Muscle layer of duodenum (tissue), 2 donors: ENCODE results near the gene LYPD5.
"Not testable (repeated sequence)": the region's sequence is repeated elsewhere in the genome, so short reads cannot be mapped to it uniquely, and the experiment has no call there.

Source experiments
- H3K27ac ChIP-seq: one replicate; pipeline ENCODE4 v1.7.0; 2013; ENCODE audit warnings: mild to moderate bottlenecking, low read length
- H3K27me3 ChIP-seq: one replicate; pipeline ENCODE4 v1.7.0; 2013; ENCODE audit warnings: low read depth, mild to moderate bottlenecking, control low read depth, low read length
- H3K36me3 ChIP-seq, 2 donors: one replicate each; pipeline ENCODE4 v1.7.0; 2013; ENCODE audit warnings: low read length in 2 of 2, control low read depth in 1 of 2, mild to moderate bottlenecking in 1 of 2; ENCODE audit not compliant: insufficient read depth in 2 of 2, control insufficient read depth in 1 of 2
- H3K4me1 ChIP-seq, 2 donors: one replicate each; pipeline ENCODE4 v1.7.0; 2013; ENCODE audit warnings: low read length in 2 of 2, mild to moderate bottlenecking in 2 of 2, control low read depth in 1 of 2, moderate library complexity in 1 of 2; ENCODE audit not compliant: insufficient read depth in 2 of 2, control insufficient read depth in 1 of 2
- H3K4me3 ChIP-seq, 2 donors: one replicate each; pipeline ENCODE4 v1.7.0; 2013; ENCODE audit warnings: low read length in 2 of 2, low read depth in 1 of 2, mild to moderate bottlenecking in 1 of 2
- H3K9me3 ChIP-seq, 2 donors: one replicate each; pipeline ENCODE4 v1.7.0; 2013; ENCODE audit warnings: low read length in 2 of 2, control low read depth in 1 of 2, mild to moderate bottlenecking in 1 of 2; ENCODE audit not compliant: control insufficient read depth in 1 of 2
- donor health status: healthy.

The LYPD5 gene

GRCh38 chr19:43764684-43765083 lies 37.6 kb downstream of the LYPD5 start:
- H3K36me3 ChIP-seq, H3K27me3 ChIP-seq, H3K4me3 ChIP-seq, H3K9me3 ChIP-seq, H3K4me1 ChIP-seq: not testable (repeated sequence)
- peak overlapping the region; percentile 56 for H3K27ac ChIP-seq

GRCh38 chr19:43763473-43763939 lies 38.7 kb downstream of the LYPD5 start:
- H3K27ac ChIP-seq = no peak overlapping the region
- H3K9me3 ChIP-seq = no peaks in the 10 kb centered on the region
- no peak overlapping the region for H3K4me3 ChIP-seq
- H3K36me3 ChIP-seq = no peaks in the 10 kb centered on the region
- H3K27me3 ChIP-seq = no peaks in the 10 kb centered on the region
- peaks cover 0 to 5% of the 10 kb centered on the region in 2 donors for H3K4me1 ChIP-seq

- Histone ChIP-seq H3K27ac (no peak overlapping the region), H3K36me3 (no peaks in the 10 kb centered on the region), H3K9me3 (no peaks in the 10 kb centered on the region), H3K4me1 (peaks cover 0 to 5% of the 10 kb centered on the region in 2 donors), H3K4me3 (no peak overlapping the region), H3K27me3 (no peaks in the 10 kb centered on the region)
Measured at GRCh38 chr19:43762814-43763213, 39.4 kb downstream of the LYPD5 start.

GRCh38 chr19:43760941-43761340 lies 41.3 kb downstream of the LYPD5 start:
- Histone ChIP-seq H3K4me3 (no peak overlapping the region), H3K4me1 (no peaks in the 10 kb centered on the region), H3K27me3 (no peaks in the 10 kb centered on the region), H3K36me3 (no peaks in the 10 kb centered on the region), H3K27ac (no peak overlapping the region), H3K9me3 (no peaks in the 10 kb centered on the region)

- Histone ChIP-seq H3K27me3 (no peaks in the 10 kb centered on the region), H3K27ac (no peak overlapping the region), H3K4me3 (no peak overlapping the region), H3K9me3 (no peaks in the 10 kb centered on the region), H3K36me3 (peaks cover 0 to 7% of the 10 kb centered on the region in 2 donors), H3K4me1 (no peaks in the 10 kb centered on the region)
Measured at GRCh38 chr19:43759515-43759914, 42.7 kb downstream of the LYPD5 start.

GRCh38 chr19:43755256-43755801 lies 46.9 kb downstream of the LYPD5 start:
- Histone ChIP-seq H3K27me3 (no peaks in the 10 kb centered on the region), H3K36me3 (peaks cover 0 to 13% of the 10 kb centered on the region in 2 donors), H3K4me1 (peaks cover 0 to 23% of the 10 kb centered on the region in 2 donors)

GRCh38 chr19:43754503-43755255 lies 47.6 kb downstream of the LYPD5 start, which contains the start of gene SMG9:
Gene SMG9 (minus strand): TSS chr19:43754962. CDS start chr19:43750741, 4,221 bp downstream.
- Histone ChIP-seq H3K36me3 (peaks cover 4 to 20% of the 10 kb centered on the region in 2 donors), H3K27ac (peak within 1 kb of the TSS; percentile 96), H3K9me3 (no peaks in the 10 kb centered on the region), H3K4me3 (peak within 1 kb of the TSS; percentile 82 to 85), H3K4me1 (peaks cover 0 to 23% of the 10 kb centered on the region in 2 donors), H3K27me3 (no peaks in the 10 kb centered on the region)

More at GRCh38 chr19:43755256-43755801, 46.9 kb downstream of the LYPD5 start:
- H3K4me3 ChIP-seq = peak overlapping the region; percentile 82 to 85
- peak overlapping the region; percentile 96 for H3K27ac ChIP-seq
- H3K9me3 ChIP-seq = no peaks in the 10 kb centered on the region

GRCh38 chr19:43754253-43754502 lies 48.1 kb downstream of the LYPD5 start:
- H3K4me1 ChIP-seq = peaks cover 0 to 23% of the 10 kb centered on the region in 2 donors
- peak overlapping the region; percentile 96 for H3K27ac ChIP-seq
- no peaks in the 10 kb centered on the region for H3K9me3 ChIP-seq
- H3K27me3 ChIP-seq = no peaks in the 10 kb centered on the region
- H3K36me3 ChIP-seq = peaks cover 9 to 25% of the 10 kb centered on the region in 2 donors
- peak overlapping the region; percentile 82 to 85 for H3K4me3 ChIP-seq

- H3K9me3 ChIP-seq = no peaks in the 10 kb centered on the region
- peaks cover 25 to 43% of the 10 kb centered on the region in 2 donors for H3K36me3 ChIP-seq
- peaks cover 0 to 23% of the 10 kb centered on the region in 2 donors for H3K4me1 ChIP-seq
- no peaks in the 10 kb centered on the region for H3K27me3 ChIP-seq
- H3K27ac ChIP-seq = no peak overlapping the region
- H3K4me3 ChIP-seq = no peak overlapping the region
Measured at GRCh38 chr19:43752287-43752875, 49.9 kb downstream of the LYPD5 start.

GRCh38 chr19:43751466-43752220 lies 50.6 kb downstream of the LYPD5 start:
- Histone ChIP-seq H3K4me3 (no peak overlapping the region), H3K27ac (no peak overlapping the region), H3K4me1 (peaks cover 0 to 23% of the 10 kb centered on the region in 2 donors), H3K9me3 (no peaks in the 10 kb centered on the region), H3K27me3 (no peaks in the 10 kb centered on the region), H3K36me3 (peaks cover 30 to 50% of the 10 kb centered on the region in 2 donors)

- Histone ChIP-seq H3K27me3 (no peaks in the 10 kb centered on the region), H3K9me3 (no peaks in the 10 kb centered on the region), H3K36me3 (peaks cover 41 to 56% of the 10 kb centered on the region in 2 donors), H3K4me3 (no peak overlapping the region), H3K4me1 (peaks cover 0 to 23% of the 10 kb centered on the region in 2 donors), H3K27ac (no peak overlapping the region)
Measured at GRCh38 chr19:43749898-43750297, 52.3 kb downstream of the LYPD5 start.
